ENCODE measurements around the gene TEFM.
A peak's percentile ranks its signal among the peaks of the same experiment; 100 is the strongest.
"Not testable (repeated sequence)": the region's sequence is repeated elsewhere in the genome, so short reads cannot be mapped to it uniquely, and the experiment has no call there.

The TEFM gene

GRCh38 chr17:30928584-30928983 lies 22.5 kb upstream of the TEFM start:
- Mint-ChIP-seq H3K4me1 (no peaks in the 10 kb centered on the region), H3K27ac (no peak overlapping the region), H3K9me3 (no peaks in the 10 kb centered on the region), H3K27me3 (peaks cover 34% of the 10 kb centered on the region), H3K4me3 (no peak overlapping the region)
- DNase-seq (no peak), ATAC-seq (no peak)

- Mint-ChIP-seq H3K27ac (no peak overlapping the region), H3K4me3 (no peak overlapping the region), H3K9me3 (no peaks in the 10 kb centered on the region), H3K27me3 (peaks cover 43% of the 10 kb centered on the region), H3K4me1 (peaks cover 3% of the 10 kb centered on the region)
- no peak for ATAC-seq
- DNase-seq: no peak
Measured at GRCh38 chr17:30927756-30928155, 21.7 kb upstream of the TEFM start.

DNA sequence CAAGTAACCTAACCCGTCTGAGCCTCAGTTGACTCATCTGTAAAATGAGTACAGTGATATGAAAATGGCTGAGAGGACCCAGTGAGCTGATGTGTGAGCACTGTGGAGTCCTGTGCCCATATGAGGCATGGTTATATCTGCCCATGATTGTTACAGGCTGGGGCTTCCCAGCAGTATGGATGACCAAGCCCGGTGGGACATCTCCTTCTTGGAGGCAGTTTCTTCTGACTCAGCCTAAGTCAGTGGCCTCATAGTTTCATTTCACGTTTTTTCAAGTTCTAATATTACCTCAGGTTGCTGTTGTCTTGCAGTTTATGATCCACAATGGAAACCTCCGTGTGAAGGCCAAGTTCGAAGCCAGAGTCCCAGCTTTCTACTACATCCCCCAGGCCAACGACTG lies 20.5 kb upstream of the TEFM start:
- Mint-ChIP-seq H3K4me3 (no peak overlapping the region), H3K4me1 (peaks cover 14% of the 10 kb centered on the region), H3K9me3 (no peaks in the 10 kb centered on the region), H3K27me3 (peaks cover 55% of the 10 kb centered on the region), H3K27ac (no peak overlapping the region)
- no peak for DNase-seq
- ATAC-seq: no peak

DNA sequence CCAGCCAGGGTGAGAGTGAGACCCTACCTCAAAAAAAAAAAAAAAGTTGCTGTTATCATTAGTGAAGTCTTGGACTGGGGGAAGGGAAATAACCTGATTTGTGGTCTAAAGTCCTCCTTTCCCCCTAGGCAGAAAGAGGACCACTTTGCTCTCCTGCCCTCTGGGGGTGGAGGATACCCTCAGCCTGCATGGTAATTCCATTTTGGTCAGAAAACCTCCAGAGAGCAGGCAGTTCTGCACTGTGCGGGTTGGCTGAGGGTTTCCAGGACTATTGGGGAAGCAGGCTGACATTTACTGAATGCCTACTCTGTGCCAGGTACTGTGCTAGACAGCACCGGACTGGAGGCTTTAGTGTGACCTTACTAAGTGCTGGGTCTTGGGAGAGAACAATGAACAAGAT lies 18.3 kb upstream of the TEFM start:
- Mint-ChIP-seq H3K4me1 (peaks cover 17% of the 10 kb centered on the region), H3K4me3 (no peak overlapping the region), H3K27ac (no peak overlapping the region), H3K27me3 (peaks cover 72% of the 10 kb centered on the region), H3K9me3 (no peaks in the 10 kb centered on the region)
- DNase-seq (no peak), ATAC-seq (no peak)

GRCh38 chr17:30922235-30923030 lies 16.4 kb upstream of the TEFM start:
- Mint-ChIP-seq H3K9me3 (no peaks in the 10 kb centered on the region), H3K4me1 (peaks cover 17% of the 10 kb centered on the region), H3K27ac (peak overlapping the region in 1 of 2 donors; percentile 10), H3K4me3 (peak overlapping the region; percentile 78 to 85), H3K27me3 (peaks cover 72% of the 10 kb centered on the region)
- peak in 1 of 2 donors; percentile 17 for DNase-seq
- peak; percentile 66 for ATAC-seq

DNA sequence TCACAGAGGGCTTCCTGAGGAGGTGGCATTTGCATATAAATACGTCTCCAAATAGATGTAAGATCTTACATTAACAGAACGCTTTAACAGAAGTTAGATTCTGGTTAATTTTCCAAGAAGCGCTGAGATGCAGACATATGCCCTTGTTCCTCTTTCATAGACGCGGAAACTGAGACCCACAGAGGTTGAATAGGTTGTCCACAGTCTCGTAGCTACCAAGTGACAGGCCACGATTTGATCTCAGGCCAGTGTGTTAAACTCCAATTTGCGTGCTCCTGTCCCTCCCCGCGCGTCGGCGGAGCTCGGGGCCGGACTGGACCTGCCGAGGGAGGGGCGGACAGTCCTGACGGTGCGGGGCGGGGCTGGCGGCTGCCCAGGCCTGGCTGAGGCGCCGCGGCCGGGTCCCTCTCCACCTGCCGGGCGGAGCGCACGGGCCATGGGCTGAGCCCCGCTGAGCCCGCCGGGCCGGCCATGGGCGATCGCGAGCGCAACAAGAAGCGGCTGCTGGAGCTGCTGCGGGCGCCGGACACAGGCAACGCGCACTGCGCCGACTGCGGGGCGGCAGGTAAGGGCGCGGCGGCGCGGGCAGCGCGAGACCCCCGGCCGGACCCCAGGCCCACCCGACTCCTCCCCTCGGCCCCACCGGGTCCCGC lies 15.6 kb upstream of the TEFM start, which contains the start of gene ADAP2:
ADAP2 (plus strand) TSS at position 402 of the 653 bp plus-strand sequence; CDS start at position 472, 70 bp downstream.
- peak within 1 kb of the TSS; percentile 78 to 85 for H3K4me3 Mint-ChIP-seq
- peak within 1 kb of the TSS in 1 of 2 donors; percentile 60 for H3K27ac Mint-ChIP-seq
- peaks cover 65% of the 10 kb centered on the region for H3K27me3 Mint-ChIP-seq
- no peaks in the 10 kb centered on the region for H3K9me3 Mint-ChIP-seq
- DNase-seq (no peak), ATAC-seq (peak; percentile 55)
- peaks cover 17% of the 10 kb centered on the region for H3K4me1 Mint-ChIP-seq

GRCh38 chr17:30920683-30921543 lies 14.9 kb upstream of the TEFM start:
- ATAC-seq (no peak), DNase-seq (no peak)
- Mint-ChIP-seq H3K27ac (no peak overlapping the region), H3K4me3 (peak overlapping the region; percentile 70 to 73), H3K4me1 (peaks cover 17% of the 10 kb centered on the region), H3K27me3 (peaks cover 57% of the 10 kb centered on the region), H3K9me3 (no peaks in the 10 kb centered on the region)

- DNase-seq (no peak), ATAC-seq (no peak)
- Mint-ChIP-seq H3K27ac (no peak overlapping the region), H3K4me1 (peaks cover 17% of the 10 kb centered on the region), H3K4me3 (no peak overlapping the region), H3K27me3 (peaks cover 51% of the 10 kb centered on the region), H3K9me3 (no peaks in the 10 kb centered on the region)
Measured at GRCh38 chr17:30920282-30920681, 14.2 kb upstream of the TEFM start.

DNA sequence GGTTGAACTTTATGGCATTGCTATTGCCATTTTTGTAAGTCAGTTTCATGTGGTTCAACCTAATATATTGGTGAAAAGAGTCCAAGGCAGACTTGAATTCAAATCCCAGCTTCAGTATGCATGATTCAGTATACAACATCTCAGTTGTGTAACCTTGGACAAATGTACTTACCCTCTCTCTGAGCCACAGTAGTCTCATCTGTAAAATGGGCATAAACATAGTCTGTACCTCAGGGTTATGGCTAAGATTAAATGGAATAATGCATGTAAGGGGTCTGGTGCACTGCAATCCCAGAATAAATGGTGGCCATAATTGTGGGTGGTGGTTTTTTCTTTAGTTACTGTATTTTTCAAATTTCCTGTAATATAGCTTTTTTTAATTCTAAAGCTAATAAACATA lies 11.0 kb upstream of the TEFM start:
- Mint-ChIP-seq H3K27me3 (peaks cover 22% of the 10 kb centered on the region), H3K27ac (no peak overlapping the region), H3K4me1 (peaks cover 7% of the 10 kb centered on the region), H3K9me3 (no peaks in the 10 kb centered on the region), H3K4me3 (no peak overlapping the region)
- no peak for DNase-seq
- ATAC-seq: no peak

DNA sequence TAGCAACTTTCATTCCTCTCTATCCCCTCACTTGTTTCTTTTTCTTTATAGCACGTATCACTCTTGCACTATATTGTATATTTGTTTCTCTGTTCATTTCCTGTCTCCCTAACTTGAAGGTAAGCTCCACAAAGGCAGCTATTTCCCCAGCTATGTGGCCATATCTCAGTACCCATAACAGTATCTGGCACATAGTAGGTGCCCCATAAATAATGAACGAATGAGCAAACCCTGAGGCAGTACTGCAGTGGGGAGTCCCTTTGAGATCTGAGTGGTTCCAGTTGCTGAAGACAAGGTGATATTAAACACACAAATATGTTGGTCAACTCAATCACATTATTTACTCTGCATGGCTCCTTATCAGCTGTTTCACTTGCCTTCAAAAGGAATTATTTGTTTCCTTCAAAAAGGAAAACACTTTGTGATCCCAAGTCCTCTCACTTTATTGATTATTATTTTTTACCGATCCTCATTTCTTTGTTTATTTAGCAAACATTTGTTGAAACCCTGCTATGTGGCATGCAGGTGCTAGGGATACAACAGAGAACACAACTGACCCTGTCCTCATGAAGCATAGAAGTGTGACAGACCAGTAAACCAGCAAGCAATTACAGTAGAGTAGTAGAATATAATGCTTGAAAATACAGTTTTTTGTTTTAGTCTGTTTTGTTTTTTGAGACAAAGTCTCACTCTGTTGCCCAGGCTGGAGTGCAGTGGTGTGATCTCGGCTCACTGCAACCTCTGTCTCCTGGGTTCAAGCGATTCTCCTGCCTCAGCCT lies 10.0 kb upstream of the TEFM start:
- Mint-ChIP-seq H3K4me1 (no peaks in the 10 kb centered on the region), H3K27me3 (peaks cover 12% of the 10 kb centered on the region), H3K27ac (no peak overlapping the region), H3K9me3 (no peaks in the 10 kb centered on the region), H3K4me3 (no peak overlapping the region)
- DNase-seq (no peak), ATAC-seq (no peak)

DNA sequence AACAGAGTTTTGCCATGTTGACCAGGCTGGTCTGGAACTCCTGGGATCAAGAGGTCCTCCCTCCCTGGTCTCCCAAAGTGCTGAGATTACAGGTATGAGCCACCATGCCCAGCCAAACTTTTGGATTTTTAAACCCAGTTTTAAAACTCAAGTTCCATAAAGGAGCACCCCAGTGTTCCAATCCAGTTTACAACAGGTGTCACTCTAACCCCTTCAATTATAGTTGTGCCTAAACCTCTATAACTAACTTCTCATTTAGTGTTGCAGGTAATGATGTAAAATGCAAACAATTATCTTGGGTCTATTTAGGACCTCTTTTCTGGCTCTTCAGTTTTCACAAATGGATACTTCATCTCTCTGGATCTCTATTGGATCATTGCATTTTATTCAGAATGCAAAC lies 7.9 kb upstream of the TEFM start:
- no peak for DNase-seq
- no peak overlapping the region for H3K27ac Mint-ChIP-seq
- ATAC-seq: no peak
- H3K27me3 Mint-ChIP-seq: no peaks in the 10 kb centered on the region
- peaks cover 2% of the 10 kb centered on the region for H3K4me1 Mint-ChIP-seq
- H3K4me3 Mint-ChIP-seq: no peak overlapping the region
- H3K9me3 Mint-ChIP-seq: no peaks in the 10 kb centered on the region

DNA sequence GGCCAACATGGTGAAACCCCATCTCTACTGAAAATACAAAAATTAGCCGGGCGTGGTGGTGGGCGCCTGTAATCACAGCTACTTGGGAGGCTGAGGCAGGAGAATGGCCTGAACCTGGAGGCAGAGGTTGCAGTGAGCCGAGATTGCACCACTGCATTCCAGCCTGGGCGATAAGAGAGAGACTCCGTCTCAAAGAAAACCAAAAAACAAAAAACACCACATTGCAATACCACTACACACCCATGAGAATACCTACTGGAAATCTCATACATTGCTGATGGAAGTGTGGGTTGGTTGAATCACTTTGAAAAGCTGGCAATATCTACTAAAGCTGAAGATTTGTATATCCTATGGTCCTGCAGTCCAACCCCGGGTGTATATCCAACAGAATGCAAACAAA lies 4.1 kb upstream of the TEFM start:
- DNase-seq, H3K4me3 Mint-ChIP-seq, H3K27me3 Mint-ChIP-seq, H3K9me3 Mint-ChIP-seq, H3K27ac Mint-ChIP-seq, ATAC-seq: not testable (repeated sequence)
- peaks cover 24% of the 10 kb centered on the region for H3K4me1 Mint-ChIP-seq

- no peak for ATAC-seq
- H3K9me3 Mint-ChIP-seq: no peaks in the 10 kb centered on the region
- H3K4me1 Mint-ChIP-seq: peaks cover 29% of the 10 kb centered on the region
- DNase-seq: no peak
- H3K27ac Mint-ChIP-seq: no peak overlapping the region
- H3K27me3 Mint-ChIP-seq: no peaks in the 10 kb centered on the region
- H3K4me3 Mint-ChIP-seq: no peak overlapping the region
Measured at GRCh38 chr17:30908717-30909420, 2.8 kb upstream of the TEFM start.

GRCh38 chr17:30905742-30906100 lies 317 bp downstream of the TEFM start:
- Mint-ChIP-seq H3K4me3 (peak overlapping the region; percentile 96 to 97), H3K27ac (peak overlapping the region; percentile 98), H3K4me1 (peaks cover 50% of the 10 kb centered on the region), H3K9me3 (no peaks in the 10 kb centered on the region), H3K27me3 (no peaks in the 10 kb centered on the region)
- ATAC-seq (peak; percentile 46), DNase-seq (no peak)

GRCh38 chr17:30897311-30897710 lies 8.7 kb downstream of the TEFM start:
- ATAC-seq (no peak), DNase-seq (no peak)
- no peaks in the 10 kb centered on the region for H3K9me3 Mint-ChIP-seq
- H3K27ac Mint-ChIP-seq: no peak overlapping the region
- no peak overlapping the region for H3K4me3 Mint-ChIP-seq
- H3K27me3 Mint-ChIP-seq: no peaks in the 10 kb centered on the region
- H3K4me1 Mint-ChIP-seq: peaks cover 11% of the 10 kb centered on the region

Measured in stimulated activated naive CD8-positive, alpha-beta T cell treated with anti-CD3 and anti-CD28 coated beads, Interleukin-15, amount 100 ng/mL, for 72 hours (primary cell).